GM19328 (cell line): ENCODE results near the gene SLC6A13.
"Not testable (repeated sequence)": the region's sequence is repeated elsewhere in the genome, so short reads cannot be mapped to it uniquely, and the experiment has no call there.

Source experiments
- ATAC-seq: cut with Tn5 transposase; IDR thresholded peaks from one replicate; pipeline ENCODE4 v1.9.1; 2021; ENCODE audit warnings: mild to moderate bottlenecking, moderate library complexity; ENCODE audit not compliant: unreplicated experiment

Gene SLC6A13

DNA sequence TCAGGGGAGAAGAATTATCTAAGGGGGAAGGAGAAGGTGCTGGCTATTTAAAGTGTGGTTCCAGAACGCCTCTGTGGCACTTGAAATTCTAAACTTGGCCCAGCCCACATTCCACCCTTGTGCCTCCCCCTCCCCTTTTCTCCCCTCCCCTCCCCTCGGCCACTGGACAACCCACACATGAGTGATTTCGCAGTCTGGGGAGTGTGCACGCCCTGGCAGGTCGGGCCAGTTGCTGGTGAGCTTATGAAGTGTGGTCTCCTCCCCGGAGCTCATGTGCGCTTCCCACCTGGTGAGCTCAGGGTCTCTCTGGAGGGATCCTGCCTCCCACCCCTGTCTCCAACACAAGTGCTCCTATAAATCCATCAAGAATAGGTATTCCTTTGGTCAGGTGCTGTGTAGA, at the start of gene SLC6A13:
TSS of gene SLC6A13 (minus strand) at position 20 of the 400 bp plus-strand sequence. CDS start 2,784 bp downstream, outside the sequence.
- ATAC-seq: no peak

DNA sequence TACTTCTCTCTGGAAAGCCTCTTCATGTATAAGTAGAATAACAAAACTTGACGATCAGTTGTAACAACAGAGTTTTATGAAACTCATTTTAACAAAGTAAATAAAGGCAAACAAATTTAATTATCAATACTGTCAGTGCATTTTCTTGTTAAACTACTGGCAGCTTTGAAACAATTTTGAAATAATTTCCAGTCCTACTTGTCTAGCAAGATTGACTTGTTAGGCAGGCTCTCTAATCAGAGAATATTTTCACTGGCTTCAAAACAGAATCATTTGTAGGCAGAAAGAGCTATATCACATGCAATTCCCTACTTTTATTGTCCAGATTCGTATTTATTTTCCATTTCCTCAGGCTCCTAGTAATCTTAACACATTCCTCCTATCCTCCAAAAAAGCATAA, 45.9 kb upstream of the SLC6A13 start:
- ATAC-seq: no peak

DNA sequence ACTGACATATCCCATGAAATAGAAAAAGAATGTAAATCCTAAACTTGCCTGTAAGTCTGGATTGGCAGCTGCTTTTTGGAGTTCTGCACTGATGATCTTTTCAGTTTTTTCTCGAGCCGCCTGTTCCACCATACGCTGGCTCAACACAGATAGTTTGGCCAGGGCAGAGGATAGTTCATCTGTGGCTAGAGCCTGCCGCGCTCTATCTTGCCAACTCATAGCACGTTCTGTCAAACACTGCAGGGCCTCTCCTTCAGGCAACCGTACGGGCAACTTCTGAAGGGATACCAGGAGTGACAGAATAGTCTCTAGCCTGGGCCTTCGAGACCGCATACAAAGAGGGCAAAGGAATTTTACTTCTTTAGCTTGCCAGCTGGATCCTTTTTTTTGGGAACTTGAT, 44.8 kb upstream of the SLC6A13 start:
- ATAC-seq: no peak

DNA sequence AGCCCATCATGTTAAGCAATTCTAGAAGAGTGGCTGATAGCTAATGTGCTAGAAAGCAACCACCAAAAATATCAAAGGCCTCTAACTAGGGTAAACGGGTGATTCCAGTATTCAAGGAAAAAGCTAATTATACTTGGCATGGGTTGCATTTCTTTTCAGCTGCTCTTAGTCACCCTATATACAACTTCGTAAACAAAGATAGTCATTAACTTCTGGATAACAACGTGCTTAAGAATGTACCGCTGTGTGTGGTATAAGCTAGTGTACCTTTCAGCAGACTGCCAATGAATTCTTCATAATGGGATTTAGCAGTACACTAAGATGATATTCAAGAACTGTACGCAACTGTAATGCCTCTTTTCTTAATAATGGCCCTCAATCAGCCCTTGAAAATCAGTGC, 42.2 kb upstream of the SLC6A13 start:
- ATAC-seq: no peak

DNA sequence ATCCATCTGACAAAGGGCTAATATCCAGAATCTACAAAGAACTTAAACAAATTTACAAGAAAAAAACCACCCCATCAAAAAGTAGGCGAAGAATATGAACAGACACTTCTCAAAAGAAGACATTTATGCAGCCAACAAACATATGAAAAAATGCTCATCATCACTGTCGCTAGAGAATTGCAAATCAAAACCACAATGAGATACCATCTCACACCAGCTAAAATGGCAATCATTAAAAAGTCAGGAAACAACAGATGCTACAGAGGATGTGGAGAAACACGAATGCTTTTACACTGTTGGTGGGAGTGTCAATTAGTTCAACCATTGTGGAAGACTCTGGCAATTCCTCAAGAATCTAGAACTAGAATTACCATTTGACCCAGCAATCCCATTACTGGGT, 40.1 kb upstream of the SLC6A13 start:
- ATAC-seq: not testable (repeated sequence)

DNA sequence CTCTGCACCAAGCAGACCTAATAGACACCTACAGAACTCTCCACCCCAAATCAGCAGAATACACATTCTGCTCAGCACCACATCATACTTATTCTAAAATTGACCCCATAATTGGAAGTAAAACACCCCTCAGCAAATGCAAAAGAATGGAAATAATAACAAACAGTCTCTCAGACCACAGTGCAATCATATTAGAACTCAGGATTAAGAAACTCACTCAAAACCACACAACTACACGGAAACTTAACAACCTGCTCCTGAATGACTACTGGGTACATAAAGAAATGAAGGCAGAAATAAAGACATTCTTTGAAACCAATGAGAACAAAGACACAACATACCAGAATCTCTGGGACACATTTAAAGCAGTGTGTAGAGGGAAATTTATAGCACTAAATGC, 37.5 kb upstream of the SLC6A13 start:
- not testable (repeated sequence) for ATAC-seq

DNA sequence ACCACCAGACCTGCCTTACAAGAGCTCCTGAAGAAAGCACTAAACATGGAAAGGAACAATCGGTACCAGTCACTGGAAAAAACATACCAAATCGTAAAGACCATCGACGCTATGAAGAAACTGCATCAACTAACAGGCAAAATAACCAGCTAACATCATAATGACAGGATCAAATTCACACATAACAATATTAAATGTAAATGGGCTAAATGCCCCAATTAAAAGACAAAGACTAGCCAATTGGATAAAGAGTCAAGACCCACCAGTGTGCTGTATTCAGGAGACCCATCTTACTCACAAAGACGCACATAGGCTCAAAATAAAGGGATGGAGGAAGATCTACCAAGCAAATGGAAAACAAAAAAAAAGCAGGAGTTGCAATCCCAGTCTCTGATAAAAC, 36.9 kb upstream of the SLC6A13 start:
- not testable (repeated sequence) for ATAC-seq

DNA sequence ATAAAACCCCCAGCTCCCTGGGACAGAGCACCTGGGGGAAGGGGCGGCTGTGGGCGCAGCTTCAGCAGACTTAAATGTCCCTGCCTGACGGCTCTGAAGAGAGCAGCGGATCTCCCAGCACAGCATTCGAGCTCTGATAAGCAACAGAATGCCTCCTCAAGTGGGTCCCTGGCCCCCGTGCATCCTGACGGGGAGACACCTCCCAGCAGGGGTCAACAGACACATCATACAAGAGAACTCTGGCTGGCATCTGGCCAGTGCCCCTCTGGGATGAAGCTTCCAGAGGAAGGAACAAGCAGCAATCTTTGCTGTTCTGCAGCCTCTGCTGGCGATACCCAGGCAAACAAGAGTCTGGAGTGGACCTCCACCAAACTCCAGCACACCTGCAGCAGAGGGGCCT, 35.4 kb upstream of the SLC6A13 start:
- not testable (repeated sequence) for ATAC-seq

DNA sequence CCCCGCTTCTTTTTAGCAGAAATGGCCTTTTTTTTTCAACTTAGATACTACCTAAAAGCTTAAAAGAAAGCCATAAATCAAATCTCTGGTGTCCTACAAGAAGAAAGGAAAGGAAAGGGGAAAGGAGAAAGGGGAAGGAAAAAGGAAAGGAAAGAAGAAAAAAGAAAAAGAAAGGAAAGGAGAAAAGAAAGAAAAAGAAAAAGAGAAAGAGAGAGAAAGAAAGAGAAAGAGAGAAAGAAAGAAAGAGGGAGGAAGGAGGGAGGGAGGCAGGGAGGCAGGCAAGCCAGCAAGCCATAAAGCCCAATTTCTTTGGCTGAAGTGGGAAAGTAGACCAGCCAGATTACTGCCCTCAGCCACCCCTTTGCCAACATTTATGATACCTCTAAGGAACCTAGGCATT, 32.5 kb upstream of the SLC6A13 start:
- no peak for ATAC-seq

DNA sequence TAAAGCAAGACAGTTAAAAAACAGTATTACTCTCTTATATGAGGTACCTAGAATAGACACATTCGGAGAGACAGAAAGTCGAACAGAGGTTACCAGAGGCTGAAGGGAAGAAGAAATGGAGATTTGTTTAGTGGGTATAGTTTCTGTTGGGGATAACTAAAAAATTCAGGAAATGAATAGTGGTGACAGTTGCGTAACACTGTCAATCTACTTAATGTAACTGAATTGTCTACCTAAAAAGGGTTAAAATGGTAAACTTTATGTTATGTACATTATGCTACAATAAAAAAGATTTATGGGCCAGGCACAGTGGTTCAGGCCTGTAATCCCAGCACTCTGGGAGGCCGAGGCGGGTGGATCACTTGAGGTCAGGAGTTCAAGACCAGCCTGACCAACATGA, 30.6 kb upstream of the SLC6A13 start:
- ATAC-seq: no peak

DNA sequence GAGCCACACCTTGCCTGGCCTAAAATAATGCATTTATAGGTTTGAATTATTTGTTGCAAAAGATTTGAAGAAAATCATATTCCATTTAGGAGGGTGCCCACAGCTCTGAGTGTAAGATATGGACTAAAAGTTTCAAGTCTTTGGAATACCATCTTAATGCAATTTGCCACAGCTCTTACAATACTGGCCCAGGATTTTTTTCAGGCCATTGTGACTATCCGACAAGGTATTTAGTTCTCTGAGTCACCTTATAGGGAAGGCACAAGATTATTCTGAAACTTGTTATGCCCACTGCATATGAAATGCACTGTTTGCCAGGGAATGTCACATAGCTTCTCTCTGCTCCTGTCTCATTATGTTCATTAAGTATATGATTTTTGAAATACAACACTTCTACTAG, 29.6 kb upstream of the SLC6A13 start:
- ATAC-seq: no peak

DNA sequence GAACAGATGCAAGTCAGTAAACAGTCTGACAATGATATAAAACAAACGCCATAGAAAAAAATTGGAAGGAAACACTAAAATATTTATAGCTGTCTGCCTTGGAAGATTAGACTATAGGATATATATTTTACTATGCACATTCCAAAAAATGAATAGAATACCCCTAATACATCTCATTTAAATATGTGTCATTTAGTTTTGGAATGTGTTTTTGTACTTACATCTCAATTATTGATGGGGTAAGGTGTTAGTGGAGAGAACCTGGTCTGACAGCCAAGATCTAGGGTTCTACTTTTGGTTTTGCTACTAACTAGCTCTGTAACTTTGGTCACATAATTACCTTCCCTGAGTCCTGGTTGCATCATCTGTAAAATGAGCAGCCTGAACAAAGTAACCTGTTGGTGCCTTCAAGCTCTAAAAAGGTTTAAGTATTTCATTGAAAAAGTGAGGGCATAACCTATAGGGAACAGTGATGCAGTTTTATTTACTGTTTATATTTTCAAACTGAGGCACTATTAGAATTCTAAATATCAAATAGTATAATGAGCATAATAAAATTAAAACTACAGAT, 28.6 kb upstream of the SLC6A13 start:
- no peak for ATAC-seq

DNA sequence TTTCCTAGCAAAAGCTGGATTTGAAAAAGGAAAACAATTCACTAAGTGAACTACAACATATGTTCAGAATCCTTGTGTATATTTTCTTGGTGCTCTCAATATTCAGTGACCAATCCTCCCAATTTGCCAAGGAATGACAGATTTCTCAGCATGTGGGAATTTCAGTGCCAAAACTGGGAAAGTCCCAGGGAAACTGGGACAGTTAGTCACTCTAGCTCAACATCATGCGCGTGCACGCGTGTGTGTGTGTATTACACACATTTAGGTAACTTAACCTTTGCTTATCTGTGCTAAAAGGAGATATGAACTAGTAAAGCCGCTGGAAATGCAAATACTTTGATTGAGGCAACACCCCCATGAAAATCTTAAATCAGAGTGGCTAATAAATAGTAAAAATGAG, 26.1 kb upstream of the SLC6A13 start:
- ATAC-seq: no peak

DNA sequence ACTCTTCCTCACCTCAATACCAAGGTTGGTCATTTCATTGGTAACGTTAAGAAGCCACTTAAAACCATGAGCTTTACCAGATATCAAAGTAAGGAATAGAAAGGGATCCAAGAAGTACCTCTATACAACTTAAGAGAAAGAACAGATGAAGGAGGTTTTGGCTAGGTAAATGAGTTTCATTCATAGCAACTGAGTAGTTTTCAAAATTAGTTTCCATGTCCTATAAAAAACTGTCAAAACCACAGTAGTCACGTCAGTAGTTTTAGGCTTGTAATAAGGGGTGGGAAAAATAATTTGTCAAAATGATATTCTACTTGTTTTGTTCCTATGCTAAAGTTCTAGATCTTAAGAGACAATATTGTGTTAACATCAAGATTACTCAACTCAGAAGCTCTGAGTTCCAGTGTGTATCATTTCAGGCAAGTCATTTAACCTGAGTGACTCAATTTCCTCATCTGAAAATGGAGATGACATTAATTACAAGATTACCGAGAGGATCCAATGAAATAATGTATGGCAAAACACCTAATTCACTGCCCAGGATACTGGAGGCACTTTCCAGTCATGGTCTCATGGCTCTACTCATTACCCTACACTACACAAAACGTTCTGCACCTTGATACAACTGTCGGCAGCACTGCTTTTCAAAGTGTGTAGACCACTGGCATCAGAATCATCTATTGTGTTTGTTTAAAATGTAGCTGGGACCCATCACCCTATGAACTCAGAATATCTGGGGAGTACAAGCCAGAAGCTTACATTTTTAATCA, 24.1 kb upstream of the SLC6A13 start:
- ATAC-seq: no peak

DNA sequence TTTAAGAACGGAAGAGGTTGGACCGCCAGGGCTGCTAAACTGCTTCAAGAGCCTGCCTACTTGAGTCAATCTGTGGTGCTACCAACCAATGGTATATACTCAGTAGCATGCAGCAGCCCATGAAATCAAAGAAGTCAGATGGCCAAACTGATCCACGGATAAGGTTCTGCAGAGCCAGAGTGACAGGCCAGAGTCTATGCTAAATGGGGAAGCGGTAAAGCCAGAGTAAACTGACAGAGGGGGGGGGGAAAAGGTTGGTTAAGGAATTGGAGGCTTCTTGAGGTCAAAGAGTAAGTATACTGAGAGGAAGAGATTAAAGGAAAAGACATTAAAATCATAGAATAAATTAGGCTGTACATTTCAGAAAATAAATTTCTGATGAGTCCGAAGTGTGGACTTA, 15.4 kb upstream of the SLC6A13 start:
- no peak for ATAC-seq

DNA sequence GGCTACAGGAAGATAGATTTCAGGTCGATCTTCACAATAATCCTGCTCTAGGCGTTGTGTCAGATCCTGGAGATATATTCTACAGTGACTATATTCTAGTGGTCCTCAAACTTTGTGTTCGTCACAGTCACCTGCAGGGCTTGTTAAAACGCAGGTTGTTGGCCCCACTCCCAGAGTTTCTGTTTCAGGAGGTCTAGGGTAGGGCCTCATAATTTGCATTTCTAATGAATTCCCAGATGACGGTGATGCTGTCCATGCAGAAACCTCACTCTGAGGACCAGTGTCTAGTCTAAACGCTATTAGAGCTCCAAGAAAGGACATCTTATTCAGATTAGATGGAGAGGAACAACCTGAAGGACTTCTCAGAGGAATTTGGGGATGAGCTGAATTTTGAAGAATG, 13.2 kb upstream of the SLC6A13 start:
- no peak for ATAC-seq

DNA sequence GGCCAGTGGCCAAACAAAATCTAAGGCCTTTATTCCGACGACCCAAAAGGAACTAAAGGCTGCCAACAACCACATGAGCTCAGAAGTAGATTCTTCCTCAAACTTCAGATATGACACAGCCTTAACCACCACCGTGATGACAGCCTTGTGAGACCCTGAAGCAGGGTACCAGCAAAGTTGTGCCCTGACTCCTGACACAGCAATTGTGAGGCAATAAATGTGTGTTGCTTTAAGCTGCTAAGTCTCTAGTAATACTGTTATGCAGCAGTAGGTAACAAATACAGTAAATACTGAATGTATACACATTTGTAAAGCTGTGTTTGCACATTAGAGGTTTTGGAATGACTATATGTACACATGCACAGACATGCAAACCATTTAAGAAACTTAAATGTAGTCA, 10.7 kb upstream of the SLC6A13 start:
- no peak for ATAC-seq

DNA sequence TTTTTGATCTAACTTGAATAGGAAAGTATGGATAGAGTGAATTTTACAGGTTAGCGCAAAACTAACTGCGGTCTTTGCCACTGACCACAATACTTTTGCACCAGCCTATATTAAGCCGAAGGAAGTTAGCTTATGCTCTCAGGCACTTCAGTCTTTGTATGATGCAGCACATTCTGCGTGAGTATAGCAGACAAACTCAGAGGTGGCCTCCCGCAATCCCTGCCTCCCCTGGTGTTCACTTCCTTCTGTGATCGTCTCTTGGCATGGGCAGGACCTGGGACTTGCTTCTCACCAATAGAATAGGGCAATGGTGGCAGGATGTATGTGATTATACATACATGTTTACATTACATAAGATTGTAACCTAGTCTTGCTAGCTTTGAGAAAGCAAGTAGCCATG, 10.3 kb upstream of the SLC6A13 start:
- no peak for ATAC-seq

DNA sequence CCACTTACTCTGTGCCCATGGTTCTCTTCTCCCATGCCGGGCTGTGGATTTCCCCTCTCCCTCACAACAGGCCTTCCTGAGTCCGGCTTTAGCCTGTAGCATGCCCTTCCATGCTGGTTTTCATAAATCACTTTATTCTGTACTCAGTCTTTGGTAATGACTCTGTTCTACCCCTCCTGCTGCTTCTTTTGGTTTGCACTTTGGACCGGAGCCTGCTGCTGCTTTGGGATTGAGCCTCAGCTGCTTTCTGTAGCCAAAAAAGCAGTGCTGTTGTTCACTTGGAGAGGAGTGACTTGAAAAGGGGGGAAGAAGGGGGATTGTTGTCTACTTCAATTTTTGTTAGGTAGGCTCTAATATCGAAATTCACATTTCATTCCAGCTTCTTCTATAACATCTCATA, 8.5 kb upstream of the SLC6A13 start:
- ATAC-seq: no peak

DNA sequence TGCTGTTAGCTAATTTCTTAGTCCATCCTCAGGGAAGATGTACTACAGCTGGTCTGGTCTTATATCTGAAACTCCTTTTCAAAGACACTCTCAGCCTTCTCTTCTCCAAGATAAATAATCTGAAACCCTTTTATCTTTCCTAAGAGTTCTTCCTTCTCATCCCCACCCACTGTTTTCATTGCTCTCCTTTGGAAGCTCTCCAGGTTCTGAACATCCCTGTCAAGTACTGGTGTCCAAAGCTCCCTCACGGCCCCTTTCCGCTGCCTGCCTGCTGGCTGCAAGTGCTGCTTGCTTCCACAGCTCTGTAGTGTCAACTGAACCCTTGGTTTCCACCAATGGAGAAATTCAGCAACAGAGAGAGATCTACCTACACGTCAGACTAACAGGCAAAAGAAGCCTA, 6.6 kb upstream of the SLC6A13 start:
- ATAC-seq: no peak

DNA sequence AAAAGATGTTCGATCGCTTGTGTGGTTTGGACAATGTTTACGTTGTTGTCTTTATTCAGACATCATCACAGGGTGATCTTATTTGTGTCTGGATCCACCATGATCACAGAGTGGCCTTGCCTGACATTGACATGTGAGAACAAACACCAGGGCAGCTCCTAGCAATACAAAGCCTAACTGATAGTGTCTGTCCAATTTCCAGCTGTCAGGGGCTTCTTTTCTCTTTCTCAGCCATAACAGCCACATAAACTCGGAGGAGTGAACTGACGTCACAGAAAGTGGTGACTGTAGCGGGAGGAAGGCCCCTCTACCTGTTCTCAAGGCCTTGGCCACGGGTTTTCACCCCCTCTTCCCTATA, 5.8 kb upstream of the SLC6A13 start:
- no peak for ATAC-seq

DNA sequence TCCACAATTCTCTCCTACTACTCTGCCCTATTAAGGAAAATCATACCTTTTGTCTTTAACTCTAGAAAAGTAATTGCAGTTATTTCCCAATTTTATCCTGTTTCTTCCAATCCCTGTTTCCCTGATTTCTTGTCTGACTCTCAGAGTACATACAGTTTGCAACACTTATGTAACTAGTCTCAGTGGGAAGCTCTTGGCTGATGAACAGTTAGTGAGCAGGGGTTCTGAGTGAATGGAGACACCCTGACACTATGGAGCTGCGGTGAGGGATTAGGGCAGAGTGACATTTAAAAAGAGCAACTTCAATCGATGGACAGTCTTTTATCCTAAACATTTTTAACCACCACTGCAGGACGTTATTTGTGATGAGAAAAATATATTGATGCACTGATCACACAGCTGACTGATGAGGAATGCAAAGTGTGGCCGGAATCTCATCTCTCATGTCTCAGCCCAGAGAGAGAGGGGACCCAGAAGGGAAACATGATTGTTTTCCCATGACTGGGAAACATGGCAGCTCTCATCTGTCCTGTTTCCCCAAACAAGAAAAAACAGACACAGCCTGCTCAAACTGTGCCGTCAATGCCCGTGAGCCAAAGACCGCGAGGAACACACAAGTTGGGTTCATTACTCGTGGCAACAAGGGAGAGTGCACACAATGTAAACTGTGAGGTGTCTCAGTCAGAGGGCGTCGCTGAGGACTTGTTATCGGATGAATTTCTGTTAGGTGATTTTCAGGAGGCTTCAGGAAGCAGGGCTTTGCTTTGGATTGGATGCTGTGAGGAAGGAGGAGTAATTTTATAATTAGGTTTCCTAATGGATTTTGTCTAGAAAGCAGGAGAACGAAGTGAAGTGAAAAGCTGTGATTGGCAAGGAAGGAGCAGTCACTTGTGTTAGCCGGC, 5.2 kb upstream of the SLC6A13 start:
- ATAC-seq: no peak
